SK-N-SH (cell line): ENCODE results near the gene C8A. TPM values are rescaled to one million over a fixed set of nuclear protein-coding genes. Genes with fewer than 3 reads are reported as not detected.

Experiments
- CTCF ChIA-PET: fragments of 300-600, 350-600 bp; formaldehyde crosslinking; extraction: SDS; loops from one replicate; lab custom pipeline; 2021; lab: Yijun Ruan, JAX
- POLR2A ChIA-PET: fragments of 350-600 bp; sonication (Branson Sonifier 250); formaldehyde crosslinking; extraction: SDS; loops from one replicate; lab custom pipeline; 2020; ENCODE audit warnings: antibody characterized with exemption, inconsistent platforms; lab: Yijun Ruan, JAX
- DNase-seq: peaks from one replicate; pipeline ENCODE4 v3.0.0; 2012
- H2AFZ ChIP-seq: fragments of 200-600 bp; sonication (generic); 2 replicates; pipeline ENCODE4 v1.8.1; 2016; ENCODE audit warnings: antibody characterized with exemption, mild to moderate bottlenecking, low read depth
- H3F3A ChIP-seq: fragments of 200-600 bp; sonication (generic); replicated peaks from 2 replicates; pipeline ENCODE3; 2016; ENCODE audit warnings: antibody characterized with exemption, mild to moderate bottlenecking; ENCODE audit not compliant: insufficient read depth
- H3K27ac ChIP-seq, 2 experiments: fragments of 200-500 bp in 1 of 2; fragments of 200-600 bp in 1 of 2; sonication (Bioruptor generic) in 1 of 2; sonication (generic), shearing (Covaris generic) in 1 of 2; 2 replicates each; pipeline versions ENCODE4 v1.5.1 to v1.6.1; 2014 to 2016; ENCODE audit warnings: low read depth in 2 of 2, inconsistent platforms in 1 of 2, low read length in 1 of 2, mild to moderate bottlenecking in 1 of 2, mixed read lengths in 1 of 2
- H3K27me3 ChIP-seq: fragments of 200-600 bp; sonication (generic), shearing (Covaris generic); 2 replicates; pipeline ENCODE4 v1.6.1; 2016; ENCODE audit warnings: mixed run types; ENCODE audit not compliant: insufficient read depth
- H3K36me3 ChIP-seq, 2 experiments: fragments of 200-500 bp in 1 of 2; fragments of 200-600 bp in 1 of 2; sonication (Bioruptor generic) in 1 of 2; sonication (generic) in 1 of 2; replicated peaks in 1 of 2; 2 replicates each; pipeline versions ENCODE3 to v1.5.1; 2014 to 2016; ENCODE audit warnings: low read length in 1 of 2, mild to moderate bottlenecking in 1 of 2; ENCODE audit not compliant: insufficient read depth in 2 of 2, control insufficient read depth in 1 of 2
- H3K4me1 ChIP-seq, 2 experiments: fragments of 200-500 bp in 1 of 2; fragments of 200-600 bp in 1 of 2; sonication (Bioruptor generic) in 1 of 2; sonication (generic), shearing (Covaris generic) in 1 of 2; 2 replicates each; pipeline versions ENCODE4 v1.5.1 to v1.6.1; 2014 to 2016; ENCODE audit warnings: low read depth in 1 of 2, low read length in 1 of 2, mixed run types in 1 of 2; ENCODE audit not compliant: insufficient read depth in 2 of 2, control insufficient read depth in 1 of 2
- H3K4me2 ChIP-seq: fragments of 200-600 bp; sonication (generic), shearing (Covaris generic); 2 replicates; pipeline ENCODE4 v1.6.1; 2017; ENCODE audit warnings: mixed run types
- H3K4me3 ChIP-seq, 2 experiments: fragments of 200-500 bp in 1 of 2; fragments of 200-600 bp in 1 of 2; sonication (Bioruptor generic) in 1 of 2; sonication (generic), shearing (Covaris generic) in 1 of 2; 2 replicates each; pipeline versions ENCODE4 v1.5.1 to v1.8.1; 2014 to 2016; ENCODE audit warnings: low read depth in 2 of 2, inconsistent platforms in 1 of 2, low read length in 1 of 2, mild to moderate bottlenecking in 1 of 2, mixed read lengths in 1 of 2, moderate library complexity in 1 of 2
- H3K79me2 ChIP-seq: fragments of 200-600 bp; sonication (generic); 2 replicates; pipeline ENCODE4 v1.8.1; 2017; ENCODE audit warnings: mild to moderate bottlenecking; ENCODE audit not compliant: insufficient read depth
- H3K9ac ChIP-seq: fragments of 200-600 bp; sonication (generic); 2 replicates; pipeline ENCODE4 v1.6.1; 2017; ENCODE audit warnings: mixed run types
- H3K9me2 ChIP-seq: fragments of 200-600 bp; sonication (generic); 2 replicates; pipeline ENCODE4 v1.6.1; 2017; ENCODE audit warnings: mixed run types
- H3K9me3 ChIP-seq: fragments of 200-600 bp; sonication (generic); 2 replicates; pipeline ENCODE4 v1.6.1; 2017; ENCODE audit warnings: mixed run types, mild to moderate bottlenecking, moderate library complexity
- H4K20me1 ChIP-seq: fragments of 200-600 bp; sonication (generic); 2 replicates; pipeline ENCODE4 v1.6.1; 2017; ENCODE audit warnings: mild to moderate bottlenecking, mixed run types; ENCODE audit not compliant: insufficient read depth
- CHD2 ChIP-seq: fragments of 150-350 bp; IDR thresholded peaks from 2 replicates; pipeline ENCODE4 v1.6.1; 2018; ENCODE audit warnings: low read length; ENCODE audit not compliant: partially characterized antibody
- GATA2 ChIP-seq: sonication (generic); formaldehyde crosslinking; IDR thresholded peaks from 2 replicates; pipeline ENCODE4 v1.5.0; 2020; ENCODE audit warnings: mild to moderate bottlenecking, missing genetic modification reagents
- JUND ChIP-seq: IDR thresholded peaks from 2 replicates; pipeline ENCODE4 v1.4.0; 2012
- TCF12 ChIP-seq: IDR thresholded peaks from 2 replicates; pipeline ENCODE4 v1.4.0; 2012
- WGBS: methylation state at CpG from one replicate; pipeline ENCODE4 v1.1.6; 2017; ENCODE audit warnings: low lambda C conversion rate; 5-methylcytosine and 5-hydroxymethylcytosine counted together
- polyA plus RNA-seq, 3 experiments: library from polyadenylated mRNA; depleted of rRNA; stranded (reverse); fragments of >200 nt; gene quantifications; 2 replicates each; pipeline ENCODE4 v1.2.3, GENCODE V29; 2012
- TF ChIP-seq, protein P1 (sequence below): IDR thresholded peaks from 2 replicates; pipeline ENCODE4; 2012

Gene C8A
- polyA plus RNA-seq, 1 of the 3 experiments (the other 2 are of a cell fraction): not detected

DNA sequence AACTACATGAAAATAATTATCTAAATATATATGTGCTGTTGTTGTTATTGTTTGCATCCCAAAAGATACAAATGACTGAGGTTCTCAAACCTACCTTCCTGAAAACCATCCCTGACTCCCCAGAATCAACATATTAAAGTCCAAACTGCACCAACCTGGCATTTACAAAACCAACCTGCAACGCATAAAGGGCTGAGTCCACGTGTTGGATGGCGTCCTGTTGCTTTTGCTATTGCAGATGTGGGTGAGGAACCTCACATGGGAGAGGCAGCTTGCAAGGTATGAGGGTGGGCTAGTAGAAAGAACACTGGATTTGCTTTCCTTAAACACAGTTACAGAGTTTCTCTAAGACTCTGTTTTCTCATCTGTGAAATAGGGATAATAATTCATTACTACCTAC, 112.8 kb downstream of the C8A start:
- no peak for DNase-seq
- Histone ChIP-seq H4K20me1 (no peaks in the 10 kb centered on the region), H3K9me3 (no peaks in the 10 kb centered on the region), H3K4me3 (no peak overlapping the region), H3K9me2 (no peaks in the 10 kb centered on the region), H3K79me2 (no peaks in the 10 kb centered on the region), H3K27ac (no peak overlapping the region), H3F3A (no peaks in the 10 kb centered on the region), H2AFZ (no peak overlapping the region), H3K36me3 (no peaks in the 10 kb centered on the region), H3K4me1 (no peaks in the 10 kb centered on the region), H3K27me3 (no peaks in the 10 kb centered on the region), H3K4me2 (no peak overlapping the region), H3K9ac (no peak overlapping the region)
- 79% methylated on average over 3 of the region's 3 CpGs for WGBS
- TF ChIP-seq GATA2 (CRISPR knock-in tag): no peak
- no peak for TF ChIP-seq JUND
- TF ChIP-seq, protein P1, sequence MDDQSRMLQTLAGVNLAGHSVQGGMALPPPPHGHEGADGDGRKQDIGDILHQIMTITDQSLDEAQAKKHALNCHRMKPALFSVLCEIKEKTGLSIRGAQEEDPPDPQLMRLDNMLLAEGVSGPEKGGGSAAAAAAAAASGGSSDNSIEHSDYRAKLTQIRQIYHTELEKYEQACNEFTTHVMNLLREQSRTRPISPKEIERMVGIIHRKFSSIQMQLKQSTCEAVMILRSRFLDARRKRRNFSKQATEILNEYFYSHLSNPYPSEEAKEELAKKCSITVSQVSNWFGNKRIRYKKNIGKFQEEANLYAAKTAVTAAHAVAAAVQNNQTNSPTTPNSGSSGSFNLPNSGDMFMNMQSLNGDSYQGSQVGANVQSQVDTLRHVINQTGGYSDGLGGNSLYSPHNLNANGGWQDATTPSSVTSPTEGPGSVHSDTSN: no peak
- no peak for TF ChIP-seq TCF12
- TF ChIP-seq CHD2: no peak
- POLR2A ChIA-PET: no interaction called here
- CTCF ChIA-PET: interaction anchor here (1.4 kb wide), 1 partner anchor 146 kb away, joined by 5 read pairs; no protein-coding TSS in a partner anchor

Other genes with a start within 250 kb of the C8A start
- 1.5 and 1.8 TPM in 2 replicates for gene PRKAA2, start 209.5 kb upstream of the C8A start, polyA plus RNA-seq (2012; rRNA removed)
- not detected in 2 replicates for gene FYB2, start 35.4 kb upstream of the C8A start, polyA plus RNA-seq (2012; rRNA removed)
- gene C8B, start 111.2 kb downstream of the C8A start, polyA plus RNA-seq (2012; rRNA removed): not detected in 2 replicates